Hematopoietic multipotent progenitor cell treated with erythropoietin and hydrocortisone succinate and interleukin-3 and kit ligand, for 15 days (in vitro differentiated cells): ENCODE data around the gene FOXP4.
A peak's percentile ranks its signal among the peaks of the same experiment; 100 is the strongest.

Experiments used
- DNase-seq: peaks from one replicate; pipeline ENCODE4 v3.0.0-alpha.2; 2015; ENCODE audit warnings: low spot score

FOXP4 gene

DNA sequence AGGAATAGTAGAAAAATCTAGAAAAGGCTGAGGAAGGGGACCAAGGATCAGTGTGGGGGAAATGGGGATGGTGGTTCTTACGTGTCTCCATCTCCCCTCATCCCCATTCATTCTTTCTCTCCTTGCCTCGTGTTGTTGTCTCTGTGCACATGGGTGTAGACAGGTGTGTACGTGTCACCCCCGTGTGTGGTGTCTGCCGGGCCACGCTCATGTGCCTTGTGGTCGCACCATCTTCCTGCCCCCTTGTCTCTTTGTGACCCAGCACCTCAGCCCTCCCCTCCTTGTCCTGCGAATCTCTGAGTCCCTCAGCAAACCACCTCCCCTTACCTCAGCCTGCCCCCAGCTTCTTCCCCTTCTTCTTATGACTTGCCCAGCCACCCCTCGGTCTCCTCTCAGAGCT, 39.4 kb downstream of the FOXP4 start:
- DNase-seq: no peak

DNA sequence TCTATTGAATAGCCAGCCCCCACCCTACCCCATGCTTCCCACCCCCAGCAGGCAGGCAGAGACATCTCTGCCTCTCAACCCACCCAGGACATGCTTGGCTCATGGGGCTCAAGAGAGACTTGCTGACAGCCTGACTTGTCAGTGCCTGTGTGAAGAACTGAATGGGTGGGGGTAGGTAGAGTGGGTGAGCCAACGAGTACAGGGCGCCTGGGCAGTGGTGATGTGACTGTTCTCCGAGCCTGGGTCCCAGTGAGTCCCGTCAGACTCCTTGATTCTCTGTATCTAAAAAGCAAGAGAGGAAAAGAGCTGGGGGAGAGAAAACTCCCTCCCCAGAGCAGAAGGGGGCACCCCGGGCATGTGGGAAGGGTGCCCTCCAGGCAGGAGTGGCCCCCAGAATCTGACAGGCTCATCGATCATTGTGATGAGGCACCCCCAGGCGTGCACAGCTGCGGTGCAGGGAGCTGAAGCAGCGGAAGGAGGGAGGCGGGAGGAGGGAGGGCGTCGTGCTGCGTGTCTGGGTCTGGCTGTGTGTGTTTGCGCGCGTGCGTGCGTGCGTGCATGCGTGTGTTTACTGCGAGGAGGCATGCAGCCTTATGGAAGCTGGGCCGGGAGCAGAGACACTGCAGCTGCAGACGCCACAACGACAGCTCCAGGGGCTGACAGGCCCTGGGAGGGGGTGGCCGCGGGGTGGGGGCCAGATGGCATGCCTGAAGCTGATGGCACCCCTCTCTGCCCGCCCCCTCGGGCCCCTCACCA, 40.2 kb downstream of the FOXP4 start:
- DNase-seq: no peak

GRCh38 chr6:41587131-41587879, 41.1 kb downstream of the FOXP4 start:
- no peak for DNase-seq

DNA sequence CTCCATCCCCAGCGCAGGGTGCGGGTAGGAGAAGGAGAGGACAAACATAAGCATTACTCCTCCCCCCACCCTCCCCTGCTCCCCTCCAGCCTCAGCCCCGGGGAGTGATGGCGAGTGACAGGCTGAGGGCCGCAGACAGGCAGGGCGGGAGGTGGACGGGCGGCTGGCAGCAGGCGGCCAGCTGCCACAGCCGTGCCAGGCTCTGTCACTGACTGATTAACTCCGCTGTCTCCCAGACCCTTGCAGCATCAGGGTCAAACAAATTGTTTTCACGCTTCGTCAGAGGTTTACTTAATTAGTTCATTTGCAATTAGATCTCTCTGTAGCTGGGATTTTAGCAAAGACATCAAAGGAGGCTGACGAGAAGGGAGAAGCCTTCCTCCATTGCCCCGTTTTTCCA, 41.9 kb downstream of the FOXP4 start:
- no peak for DNase-seq

GRCh38 chr6:41589223-41589622, 43.0 kb downstream of the FOXP4 start:
- no peak for DNase-seq

- DNase-seq: no peak
These were observed 43.7 kb downstream of the FOXP4 start for GRCh38 chr6:41589636-41590622.

- DNase-seq: no peak
These were observed 44.9 kb downstream of the FOXP4 start for GRCh38 chr6:41591122-41591521.

- DNase-seq: peak; percentile 67
These were observed 45.8 kb downstream of the FOXP4 start for GRCh38 chr6:41591859-41592502.

DNA sequence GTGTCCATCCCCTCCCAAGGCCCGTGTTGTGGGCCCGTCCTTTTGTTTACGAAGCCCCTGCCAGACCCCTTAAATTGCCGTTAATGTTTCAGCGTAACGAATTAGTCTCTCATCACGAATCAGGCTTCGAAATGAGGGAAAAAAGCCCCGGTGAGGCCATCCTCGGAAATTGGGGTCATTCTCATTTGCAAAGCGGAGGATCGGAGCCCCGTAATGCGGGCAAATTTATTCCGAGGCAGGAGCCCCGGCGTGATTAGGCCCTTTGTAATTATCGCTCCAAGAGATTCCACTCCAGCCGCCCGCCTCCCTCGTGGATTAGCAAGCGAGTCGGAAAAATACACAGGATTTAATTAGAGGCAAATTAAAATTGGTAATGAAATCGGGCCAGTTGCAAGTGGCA, 47.2 kb downstream of the FOXP4 start:
- DNase-seq: no peak

DNA sequence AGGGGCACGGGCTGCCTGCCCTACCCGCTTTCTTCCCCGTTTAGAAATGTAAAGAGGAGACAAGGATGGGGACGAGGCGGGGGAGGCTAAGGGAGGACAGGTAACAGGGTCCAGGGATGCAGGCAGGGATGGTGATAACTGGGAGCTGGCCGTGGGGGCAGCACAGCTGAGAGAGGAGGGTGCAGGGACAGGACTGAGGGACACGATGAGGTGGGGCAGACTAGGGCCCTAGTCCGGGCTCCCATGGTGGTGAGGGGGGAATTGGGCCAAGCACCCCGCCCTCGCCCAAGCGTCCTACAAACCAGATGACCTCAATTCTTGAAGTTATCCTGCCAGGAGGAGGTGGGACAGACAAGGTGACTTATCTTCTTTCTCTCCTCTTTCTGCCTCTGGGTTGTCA, 47.7 kb downstream of the FOXP4 start:
- DNase-seq: no peak

DNA sequence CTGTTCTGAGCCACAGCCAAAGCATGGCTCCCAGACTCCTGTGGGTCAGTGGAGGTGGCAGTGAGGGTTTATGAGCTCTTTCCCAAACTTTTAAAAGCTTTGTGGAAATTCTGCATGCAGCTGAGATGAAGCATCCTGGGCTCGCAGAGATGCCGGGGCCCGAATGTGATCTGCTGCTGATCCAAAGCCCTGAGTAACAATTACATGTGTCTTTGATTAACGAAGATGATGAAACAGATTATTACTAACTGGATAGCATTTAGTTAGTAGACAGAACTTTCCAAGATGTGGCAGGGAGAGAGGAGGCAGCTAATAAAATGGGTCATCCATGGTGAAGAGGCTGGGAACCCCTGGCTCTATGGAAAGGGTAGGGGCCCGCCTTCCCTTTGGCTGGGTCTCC, 48.1 kb downstream of the FOXP4 start:
- DNase-seq: no peak

DNA sequence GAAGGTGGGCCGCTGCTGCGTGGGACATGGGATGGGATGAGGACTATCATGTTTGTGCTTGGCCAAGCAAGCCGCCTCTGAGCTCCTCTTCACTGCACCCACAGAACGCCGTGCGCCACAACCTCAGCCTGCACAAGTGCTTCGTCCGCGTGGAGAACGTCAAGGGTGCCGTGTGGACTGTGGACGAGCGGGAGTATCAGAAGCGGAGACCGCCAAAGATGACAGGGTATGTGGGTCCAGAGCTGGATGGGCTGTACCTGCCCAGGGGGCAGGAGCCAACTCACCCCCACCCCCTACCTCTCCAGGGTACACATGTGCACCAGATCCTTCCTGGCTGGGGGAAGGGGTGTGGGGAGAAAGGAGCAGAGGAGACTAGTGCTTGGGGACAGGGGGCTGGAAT, 48.6 kb downstream of the FOXP4 start:
- DNase-seq: no peak

DNA sequence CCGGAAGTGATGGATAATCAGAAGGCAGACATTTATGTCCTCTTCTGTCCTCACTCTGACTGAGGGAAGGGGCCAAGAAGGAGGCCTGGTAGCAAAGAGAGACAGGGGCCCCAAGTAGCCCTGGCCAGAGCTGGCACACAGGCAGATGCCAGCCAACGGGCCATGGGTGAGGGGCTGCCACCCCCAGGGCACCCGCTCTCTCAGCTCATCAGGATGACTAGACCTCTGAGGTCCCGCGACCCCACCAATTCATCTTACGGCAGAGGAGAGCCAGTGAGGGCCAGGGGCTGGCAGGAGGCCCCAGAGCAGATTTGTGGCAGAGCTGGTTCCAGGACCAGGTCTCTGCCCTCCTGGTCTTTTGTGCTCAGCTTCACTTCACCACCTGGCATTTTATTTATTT, 49.0 kb downstream of the FOXP4 start:
- no peak for DNase-seq

GRCh38 chr6:41596096-41596685, 50.0 kb downstream of the FOXP4 start:
- no peak for DNase-seq

DNA sequence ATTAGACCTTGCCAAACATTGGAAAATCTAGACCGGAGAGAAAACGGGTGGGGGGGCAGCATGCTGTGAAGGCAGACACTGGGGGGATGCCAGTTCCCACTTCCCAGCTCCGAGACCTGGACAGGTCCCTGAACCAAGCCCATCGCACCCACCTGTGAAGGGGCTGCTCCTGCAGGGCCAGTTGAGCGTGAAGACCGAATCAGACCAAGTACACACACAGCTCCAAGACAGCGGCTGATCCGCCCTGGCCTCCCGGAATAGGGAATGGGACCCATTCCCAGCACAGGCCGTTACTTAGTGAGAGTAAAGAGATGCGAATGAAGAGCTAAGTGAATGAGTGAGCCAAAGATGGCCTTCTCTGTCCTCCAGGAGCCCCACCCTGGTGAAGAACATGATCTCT, 50.6 kb downstream of the FOXP4 start:
- no peak for DNase-seq

- no peak for DNase-seq
These were observed 51.2 kb downstream of the FOXP4 start for GRCh38 chr6:41597246-41598000.

DNA sequence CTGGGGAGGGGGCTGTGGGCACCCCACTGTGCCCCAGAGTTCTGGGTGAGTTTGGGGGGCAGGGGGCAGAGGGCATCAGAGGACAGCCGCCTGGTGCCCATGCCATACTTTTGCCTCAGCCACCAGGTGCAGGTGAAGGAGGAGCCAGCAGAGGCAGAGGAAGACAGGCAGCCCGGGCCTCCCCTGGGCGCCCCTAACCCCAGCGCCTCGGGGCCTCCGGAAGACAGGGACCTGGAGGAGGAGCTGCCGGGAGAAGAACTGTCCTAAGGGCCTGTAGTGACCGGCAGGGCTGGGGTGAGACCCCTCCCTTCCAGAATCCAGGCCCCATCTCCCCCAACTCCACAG, 52.5 kb downstream of the FOXP4 start:
- DNase-seq: no peak

GRCh38 chr6:41599015-41599851, 53.1 kb downstream of the FOXP4 start:
- no peak for DNase-seq

DNA sequence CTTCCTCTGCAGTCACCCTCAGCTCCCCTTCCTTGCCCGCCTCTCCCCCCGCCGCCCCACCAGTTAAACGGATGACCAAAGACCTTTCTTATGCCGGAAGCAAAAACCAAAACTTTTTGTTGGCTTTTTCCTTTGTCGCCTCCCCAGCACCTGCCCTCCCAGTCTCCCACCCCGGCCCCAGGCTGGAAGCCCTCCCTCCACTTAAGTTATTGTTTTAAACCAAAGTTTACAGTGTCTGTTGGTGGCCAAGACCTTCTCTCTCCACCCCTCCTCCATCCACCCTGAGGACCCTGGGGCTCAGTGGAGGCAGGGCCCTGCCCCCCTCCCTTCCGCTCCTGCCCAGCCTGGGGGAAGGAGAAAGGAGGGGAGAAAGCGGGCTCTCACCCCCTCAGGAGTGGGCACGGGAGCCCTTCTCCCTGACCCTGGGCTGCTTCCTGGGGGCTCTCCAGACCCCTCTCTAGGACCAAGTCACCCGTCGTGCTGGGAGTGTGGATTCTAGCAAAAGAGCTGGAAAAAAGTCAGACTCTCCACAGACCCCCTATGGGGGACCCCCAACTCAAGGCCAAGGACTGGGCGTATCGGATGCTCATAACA, 53.8 kb downstream of the FOXP4 start:
- no peak for DNase-seq
